ENCODE results near the gene OPRM1. TPM values are rescaled to one million over a fixed set of nuclear protein-coding genes. Genes with fewer than 3 reads are reported as not detected.

OPRM1 gene
- total and polyA plus RNA-seq, 2 of the 8 experiments (the other 6 are each of a cell fraction or from before 2014, with no cell fraction given) = not detected

- TF ChIP-seq HDAC2 (IDR thresholded peaks at IDR 0.05; ENCODE audit: borderline replicate concordance in 1 of 2, low read depth in 2 of 2, low read length in 2 of 2) = no peak
Measured at GRCh38 chr6:154140743-154141142, 101.7 kb downstream of the OPRM1 start (continued).

Data from H1 (cell line).